GM12878 (cell line): ENCODE measurements around the gene ATP2A3. TPM values are rescaled to one million over a fixed set of nuclear protein-coding genes. Genes with fewer than 3 reads are reported as not detected.

Experiments used
- ATAC-seq: fragments of 200-7000 bp; cut with Tn5 transposase; 3 replicates; pipeline ENCODE4 v1.9.1; 2020; ENCODE audit warnings: mild to moderate bottlenecking, moderate library complexity
- BruUV-seq: library from RNA; stranded (reverse); fragments of 400-500 nt; replicated peaks from 2 replicates; lab custom pipeline; 2021; lab: Mats Ljungman, UMichigan
- CTCF ChIA-PET: fragments of 300-600 bp; sonication (Branson Sonifier 250); formaldehyde crosslinking; extraction: SDS; loops from one replicate; lab custom pipeline; 2021; ENCODE audit warnings: inconsistent platforms; lab: Yijun Ruan, JAX
- POLR2A ChIA-PET: fragments of 350-600 bp; formaldehyde crosslinking; extraction: SDS; loops from one replicate; lab custom pipeline; 2021; ENCODE audit warnings: inconsistent platforms; lab: Charles Lee
- RAD21 ChIA-PET: fragments of 300-600 bp; sonication (Branson Sonifier 250); formaldehyde crosslinking; loops from one replicate; lab custom pipeline; 2023; ENCODE audit warnings: antibody characterized with exemption; ENCODE audit not compliant: unreplicated experiment; lab: Charles Lee
- SMC1A ChIA-PET: fragments of 300-600 bp; sonication (Branson Sonifier 250); formaldehyde crosslinking; loops from one replicate; lab custom pipeline; 2023; ENCODE audit not compliant: unreplicated experiment, uncharacterized antibody; lab: Charles Lee
- DNase-seq: peaks from one replicate; pipeline ENCODE4 v3.0.0-alpha.2; 2011; ENCODE audit warnings: low read depth, low spot score
- FAIRE-seq: peaks from 3 replicates; lab custom pipeline; 2011; peaks lifted over from hg19 to GRCh38; lab: Jason Lieb, UNC
- H2AFZ ChIP-seq: 2 replicates; pipeline ENCODE4 v1.6.0; 2011; ENCODE audit warnings: low read depth, low read length, control low read depth; ENCODE audit not compliant: control insufficient read depth
- H3K27ac ChIP-seq: 2 replicates; pipeline ENCODE4 v1.5.1; 2011; ENCODE audit warnings: control low read depth; ENCODE audit not compliant: control insufficient read depth, insufficient read depth
- H3K27me3 ChIP-seq, 2 experiments: replicated peaks in 1 of 2; 2 replicates each; pipeline versions ENCODE4 v1.6.0 to v1.6.1; 2011; ENCODE audit warnings: low read length in 1 of 2; ENCODE audit not compliant: control insufficient read depth in 2 of 2, insufficient read depth in 2 of 2
- H3K36me3 ChIP-seq, 2 experiments: 2 replicates each; pipeline ENCODE4 v1.5.1; 2011; ENCODE audit warnings: low read length in 1 of 2; ENCODE audit not compliant: control insufficient read depth in 2 of 2, insufficient read depth in 2 of 2
- H3K4me1 ChIP-seq: 2 replicates; pipeline ENCODE4 v1.6.1; 2011; ENCODE audit warnings: mild to moderate bottlenecking, low read length, moderate library complexity, mixed read lengths; ENCODE audit not compliant: control insufficient read depth, insufficient read depth
- H3K4me2 ChIP-seq: 2 replicates; pipeline ENCODE4 v1.6.0; 2011; ENCODE audit warnings: control low read depth; ENCODE audit not compliant: control insufficient read depth, insufficient read depth
- H3K4me3 ChIP-seq: fragments of 200-600 bp; sonication (generic); 2 replicates; pipeline ENCODE4 v1.5.1; 2016
- H3K79me2 ChIP-seq: 2 replicates; pipeline ENCODE4 v1.6.0; 2011; ENCODE audit warnings: low read length; ENCODE audit not compliant: control insufficient read depth, insufficient read depth
- H3K9ac ChIP-seq: 2 replicates; pipeline ENCODE4 v1.8.0; 2011; ENCODE audit warnings: low read length, control low read depth, mixed read lengths; ENCODE audit not compliant: control insufficient read depth, insufficient read depth
- H3K9me3 ChIP-seq: replicated peaks from 3 replicates; pipeline ENCODE4 v1.5.1; 2011; ENCODE audit warnings: mild to moderate bottlenecking, low read length; ENCODE audit not compliant: control insufficient read depth, insufficient read depth
- H4K20me1 ChIP-seq: 2 replicates; pipeline ENCODE4 v1.6.0; 2011; ENCODE audit not compliant: control insufficient read depth, insufficient read depth
- CHD1 ChIP-seq: IDR thresholded peaks from 2 replicates; pipeline ENCODE4 v1.6.1; 2012; ENCODE audit warnings: low read depth, low read length, improper control_type of control experiment
- CHD4 ChIP-seq: fragments of 200-600 bp; sonication (generic); IDR thresholded peaks from 2 replicates; pipeline ENCODE4 v1.6.1; 2016; ENCODE audit warnings: mild to moderate bottlenecking
- CREB1 ChIP-seq: IDR thresholded peaks from 2 replicates; pipeline ENCODE4 v1.6.1; 2012; ENCODE audit warnings: low read depth, mild to moderate bottlenecking, inconsistent platforms
- DPF2 ChIP-seq: fragments of 450-650 bp; IDR thresholded peaks from 2 replicates; pipeline ENCODE4 v1.6.1; 2017; ENCODE audit warnings: mild to moderate bottlenecking
- FOXK2 ChIP-seq: fragments of 450-650 bp; IDR thresholded peaks from 2 replicates; pipeline ENCODE4 v1.6.1; 2017; ENCODE audit warnings: mild to moderate bottlenecking, moderate library complexity
- GABPA ChIP-seq: IDR thresholded peaks from 2 replicates; pipeline ENCODE4 v1.6.1; 2014; ENCODE audit warnings: antibody characterized with exemption, low read depth, mild to moderate bottlenecking, inconsistent platforms
- IKZF1 ChIP-seq: fragments of 450-650 bp; conservative IDR thresholded peaks from 2 replicates; pipeline ENCODE4 v1.6.1; 2017; ENCODE audit warnings: antibody characterized with exemption, mild to moderate bottlenecking
- JUND ChIP-seq: IDR thresholded peaks from 2 replicates; pipeline ENCODE4 v1.6.1; 2012; ENCODE audit warnings: low read depth, mild to moderate bottlenecking, low read length, improper control_type of control experiment, moderate library complexity
- MXI1 ChIP-seq: fragments of 150-350 bp; IDR thresholded peaks from 2 replicates; pipeline ENCODE4 v1.6.1; 2011; ENCODE audit warnings: low read depth, mild to moderate bottlenecking, inconsistent platforms, low read length, improper control_type of control experiment
- NR2C2 ChIP-seq: IDR thresholded peaks from 2 replicates; pipeline ENCODE4 v1.6.1; 2011; ENCODE audit warnings: borderline replicate concordance, low read depth; ENCODE audit not compliant: control insufficient read depth, insufficient read length
- POLR2AphosphoS2 ChIP-seq: IDR thresholded peaks from 2 replicates; pipeline ENCODE4 v1.6.1; 2011; ENCODE audit warnings: low read depth, mild to moderate bottlenecking, low read length, improper control_type of control experiment, moderate library complexity
- SMAD5 ChIP-seq: IDR thresholded peaks from 2 replicates; pipeline ENCODE4 v1.6.1; 2016; ENCODE audit warnings: antibody characterized with exemption, low read depth
- STAT1 ChIP-seq: fragments of 450-650 bp; conservative IDR thresholded peaks from 2 replicates; pipeline ENCODE4 v1.6.1; 2014; ENCODE audit warnings: antibody characterized with exemption, mild to moderate bottlenecking
- TAF1 ChIP-seq: IDR thresholded peaks from 2 replicates; pipeline ENCODE4 v1.6.1; 2011; ENCODE audit warnings: mild to moderate bottlenecking, low read depth, low read length, borderline replicate concordance
- TCF3 ChIP-seq: IDR thresholded peaks from 2 replicates; pipeline ENCODE4 v1.6.1; 2012; ENCODE audit warnings: low read depth, mild to moderate bottlenecking, low read length, borderline replicate concordance; ENCODE audit not compliant: insufficient read depth
- WRNIP1 ChIP-seq: IDR thresholded peaks from 2 replicates; pipeline ENCODE4 v1.6.1; 2011; ENCODE audit warnings: low read depth, low read length, improper control_type of control experiment, borderline replicate concordance
- ZNF207 ChIP-seq: fragments of 450-650 bp; IDR thresholded peaks from 2 replicates; pipeline ENCODE4 v1.6.1; 2014; ENCODE audit warnings: antibody characterized with exemption, mild to moderate bottlenecking, borderline replicate concordance
- ZSCAN29 ChIP-seq: fragments of 450-650 bp; IDR thresholded peaks from 2 replicates; pipeline ENCODE4 v1.6.1; 2017; ENCODE audit warnings: mild to moderate bottlenecking, moderate library complexity
- WGBS: methylation state at CpG from one replicate; pipeline ENCODE4 v1.1.6; 2016; ENCODE audit warnings: low lambda C conversion rate; ENCODE audit not compliant: insufficient replicate concordance, insufficient coverage; ENCODE audit errors: missing lambda C conversion rate; 5-methylcytosine and 5-hydroxymethylcytosine counted together
- in situ Hi-C: fragments of 300-500 bp; cut with MboI; formaldehyde crosslinking; loops from 9 replicates; pipeline ENCODE4 v1.14.3; 2018; ENCODE audit warnings: mixed read lengths
- intact Hi-C: fragments of 100-400 bp; cut with micrococcal nuclease; formaldehyde crosslinking; loops from one replicate; pipeline ENCODE4 v1.14.2; 2022; ENCODE audit not compliant: unreplicated experiment
- polyA plus RNA-seq, 11 experiments: library from polyadenylated mRNA; depleted of rRNA in 4 of 11; unstranded in 6 of 11; stranded (reverse) in 5 of 11; fragments of >200 nt; fragmentation: Nextera tagmentation in 4 of 11; fragmentation: Illumina TruSeq in 1 of 11; extraction: Ambion mirVana in 4 of 11; extraction: Trizol in 1 of 11; gene quantifications; 1 replicate in 1 of 11; 2 replicates in 10 of 11; pipeline versions ENCODE4 v1.2.1 to v1.2.3, GENCODE V29; 2011 to 2016; ENCODE audit warnings: inconsistent platforms in 2 of 11, missing spikeins in 2 of 11, low read depth in 1 of 11
- total RNA-seq, 4 experiments: library from RNA; depleted of rRNA in 3 of 4; stranded (reverse); fragments of >200 nt in 3 of 4; fragmentation: Illumina TruSeq in 1 of 4; extraction: Trizol in 1 of 4; gene quantifications; 2 replicates each; pipeline versions ENCODE4 v1.2.1 to v1.2.3, GENCODE V29; 2013 to 2021
- TF ChIP-seq, protein P1 (sequence below): IDR thresholded peaks from 2 replicates; pipeline ENCODE4 v1.6.1; 2012; ENCODE audit warnings: low read depth, low read length, improper control_type of control experiment

The ATP2A3 gene
- total and polyA plus RNA-seq, 10 of the 15 experiments (the other 5 are each of a cell fraction or from before 2014, with no cell fraction given): 1.0 to 99.2 (median 37.9) TPM

DNA sequence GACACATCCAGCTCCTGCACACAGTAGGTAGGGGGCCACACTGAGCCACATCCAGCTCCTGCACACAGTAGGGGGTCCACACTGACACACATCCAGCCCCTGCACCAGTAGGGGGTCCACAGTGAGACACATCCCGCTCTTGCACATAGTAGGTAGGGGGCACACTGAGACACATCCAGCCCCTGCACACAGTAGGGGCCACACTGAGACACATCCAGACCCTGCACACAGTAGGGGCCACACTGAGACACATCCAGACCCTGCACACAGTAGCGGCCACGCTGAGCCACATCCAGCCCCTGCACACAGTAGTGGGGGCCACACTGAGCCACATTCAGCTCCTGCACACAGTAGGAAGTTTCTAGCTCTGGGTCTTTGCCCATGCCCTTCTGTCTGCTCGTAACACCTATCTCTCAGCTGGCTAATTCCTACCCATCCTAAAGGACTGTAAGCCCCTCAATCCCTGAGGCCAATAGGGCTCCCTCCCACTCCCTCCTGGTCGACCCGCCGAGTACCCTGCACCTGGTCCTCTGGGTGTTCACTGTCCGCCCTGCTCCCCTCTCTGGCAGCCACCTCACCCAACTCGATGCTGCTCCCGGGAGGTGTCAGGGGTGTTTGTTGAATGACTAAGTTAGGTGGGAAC lies 9.4 kb upstream of the ATP2A3 start:
- peaks cover 1% of the 10 kb centered on the region; the same call in 2 of the 3 replicates for H3K9me3 ChIP-seq
- intact Hi-C loops: no loop called here
- no peak overlapping the region for H2AFZ ChIP-seq
- no peak for FAIRE-seq
- no peaks in the 10 kb centered on the region for H3K36me3 ChIP-seq
- no peak overlapping the region for H3K4me3 ChIP-seq
- CTCF ChIA-PET: interaction anchor here (0.7 kb wide), 1 partner anchor 101 kb away, joined by 3 read pairs; no protein-coding TSS in a partner anchor
- H3K9ac ChIP-seq: no peak overlapping the region
- BruUV-seq: no TSS peak
- RAD21 ChIA-PET: no interaction called here
- TF ChIP-seq DPF2 (peak; percentile 65), JUND (no peak), IKZF1 (no peak), STAT1 (no peak), SMAD5 (no peak), NR2C2 (no peak), FOXK2 (no peak)
- 62% methylated on average over 10 of the region's 10 CpGs for WGBS
- no peaks in the 10 kb centered on the region for H3K27me3 ChIP-seq
- no peaks in the 10 kb centered on the region for H3K79me2 ChIP-seq
- H3K4me2 ChIP-seq: no peak overlapping the region
- ATAC-seq: no peak
- no peak for DNase-seq
- SMC1A ChIA-PET: no interaction called here
- H3K27ac ChIP-seq: no peak overlapping the region
- peaks cover 13% of the 10 kb centered on the region for H3K4me1 ChIP-seq
- in situ Hi-C loops: no loop called here
- no peaks in the 10 kb centered on the region for H4K20me1 ChIP-seq
- POLR2A ChIA-PET: interaction anchor here (0.7 to 1.3 kb wide), 2 partner anchors 9 to 22 kb away, joined by 4 read pairs; partner anchors contain the start of gene ATP2A3

DNA sequence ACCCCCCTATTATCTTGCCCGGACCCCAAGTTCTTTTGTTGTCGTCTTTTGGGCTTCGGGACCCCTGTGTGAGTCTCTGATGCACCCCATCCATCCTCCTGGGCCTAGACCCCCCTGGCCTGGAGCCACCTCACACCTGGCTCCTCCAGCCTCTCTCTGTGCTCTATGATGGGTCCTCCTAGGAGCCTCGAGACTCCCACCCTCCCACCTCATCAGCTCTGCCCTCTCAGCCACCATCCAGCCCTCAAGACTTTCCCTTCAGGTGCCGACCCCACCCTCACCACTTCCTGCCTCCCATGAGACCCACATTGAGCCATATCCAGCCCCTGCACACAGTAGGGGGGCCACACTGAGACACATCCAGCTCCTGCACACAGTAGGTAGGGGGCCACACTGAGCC lies 8.7 kb upstream of the ATP2A3 start:
- H3K4me1 ChIP-seq: peaks cover 15% of the 10 kb centered on the region
- peak overlapping the region; percentile 50; the same call in 1 of the 2 replicates for H3K4me2 ChIP-seq
- no peak for ATAC-seq
- no peaks in the 10 kb centered on the region for H3K79me2 ChIP-seq
- peaks cover 1% of the 10 kb centered on the region; the same call in 2 of the 3 replicates for H3K9me3 ChIP-seq
- no peak for DNase-seq
- H3K27ac ChIP-seq: no peak overlapping the region
- no peak overlapping the region for H2AFZ ChIP-seq
- no peaks in the 10 kb centered on the region for H3K36me3 ChIP-seq
- no peaks in the 10 kb centered on the region for H3K27me3 ChIP-seq
- BruUV-seq: no TSS peak
- H3K4me3 ChIP-seq: no peak overlapping the region
- no peak overlapping the region for H3K9ac ChIP-seq
- no peaks in the 10 kb centered on the region for H4K20me1 ChIP-seq
- in situ Hi-C loops (no loop called here), intact Hi-C loops (no loop called here)
- no peak for FAIRE-seq
- RAD21 ChIA-PET: no interaction called here
- POLR2A ChIA-PET: interaction anchor here (0.7 to 1.3 kb wide), 2 partner anchors 8 to 23 kb away, joined by 4 read pairs; partner anchors contain the start of gene ATP2A3
- 0% methylated on average over 5 of the region's 5 CpGs for WGBS
- CTCF ChIA-PET: interaction anchor here (0.7 to 1.2 kb wide), 2 partner anchors 44 to 102 kb away, joined by 3 read pairs; no protein-coding TSS in a partner anchor
- SMC1A ChIA-PET: interaction anchor here (0.5 kb wide), 1 partner anchor 85 kb away, joined by 3 read pairs; no protein-coding TSS in a partner anchor
- TF ChIP-seq MXI1 (no peak), CHD4 (no peak), ZNF207 (no peak), TAF1 (no peak), CHD1 (no peak), ZSCAN29 (no peak), WRNIP1 (no peak), GABPA (no peak), TCF3 (no peak), POLR2AphosphoS2 (no peak), IKZF1 (no peak), CREB1 (no peak)
- TF ChIP-seq, protein P1, sequence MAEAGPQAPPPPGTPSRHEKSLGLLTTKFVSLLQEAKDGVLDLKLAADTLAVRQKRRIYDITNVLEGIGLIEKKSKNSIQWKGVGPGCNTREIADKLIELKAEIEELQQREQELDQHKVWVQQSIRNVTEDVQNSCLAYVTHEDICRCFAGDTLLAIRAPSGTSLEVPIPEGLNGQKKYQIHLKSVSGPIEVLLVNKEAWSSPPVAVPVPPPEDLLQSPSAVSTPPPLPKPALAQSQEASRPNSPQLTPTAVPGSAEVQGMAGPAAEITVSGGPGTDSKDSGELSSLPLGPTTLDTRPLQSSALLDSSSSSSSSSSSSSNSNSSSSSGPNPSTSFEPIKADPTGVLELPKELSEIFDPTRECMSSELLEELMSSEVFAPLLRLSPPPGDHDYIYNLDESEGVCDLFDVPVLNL: no peak
